ENCODE results near the gene HDAC1. TPM values are rescaled to one million over a fixed set of nuclear protein-coding genes. Genes with fewer than 3 reads are reported as not detected.
"Not testable (repeated sequence)": the region's sequence is repeated elsewhere in the genome, so short reads cannot be mapped to it uniquely, and the experiment has no call there.

HDAC1 gene
- total RNA-seq, 1 donor from 2014 or later, result 40.4 TPM

DNA sequence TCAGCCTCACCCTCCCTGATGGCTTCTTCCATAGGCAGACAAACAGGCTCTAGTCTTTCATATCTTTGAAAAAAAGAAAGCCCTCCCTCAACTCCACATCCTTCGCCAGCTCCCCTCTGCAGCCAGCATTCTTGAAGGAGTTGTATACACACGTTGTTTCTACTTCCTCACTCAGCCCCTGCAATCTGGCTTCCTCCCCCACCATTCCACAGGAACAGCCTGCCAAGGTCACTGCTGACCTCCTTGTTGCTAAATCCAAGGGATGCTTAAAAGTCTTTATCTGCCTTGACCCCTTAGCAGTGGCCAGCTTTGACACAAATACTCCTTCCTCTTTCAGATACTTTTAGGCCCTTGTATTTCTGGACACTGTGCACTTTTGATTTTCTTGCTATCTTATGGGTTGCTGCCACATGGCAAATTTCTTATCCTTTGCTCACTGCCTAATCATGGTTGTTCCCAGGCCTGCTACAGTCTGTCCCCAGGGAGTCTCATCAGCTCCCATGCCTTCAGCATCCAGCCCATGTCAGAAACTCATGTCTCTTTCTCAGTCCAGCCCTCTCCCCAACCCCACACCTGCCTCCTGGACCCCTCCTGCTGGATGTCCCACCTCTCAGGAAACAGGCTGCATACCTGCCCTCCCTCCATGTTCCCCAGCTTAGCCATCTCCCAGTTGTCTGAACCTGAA, 62.1 kb downstream of the HDAC1 start:
- Histone ChIP-seq H3K27me3 (ENCODE audit: low read depth) (no peaks in the 10 kb centered on the region), H3K4me1 (peaks cover 60% of the 10 kb centered on the region), H3K4me3 (peak overlapping the region; percentile 32), H3K36me3 (no peaks in the 10 kb centered on the region), H3K9me3 (replicated peaks) (no peaks in the 10 kb centered on the region), H3K27ac (replicated peaks) (peak overlapping the region; percentile 94)
- TF ChIP-seq, protein P1, sequence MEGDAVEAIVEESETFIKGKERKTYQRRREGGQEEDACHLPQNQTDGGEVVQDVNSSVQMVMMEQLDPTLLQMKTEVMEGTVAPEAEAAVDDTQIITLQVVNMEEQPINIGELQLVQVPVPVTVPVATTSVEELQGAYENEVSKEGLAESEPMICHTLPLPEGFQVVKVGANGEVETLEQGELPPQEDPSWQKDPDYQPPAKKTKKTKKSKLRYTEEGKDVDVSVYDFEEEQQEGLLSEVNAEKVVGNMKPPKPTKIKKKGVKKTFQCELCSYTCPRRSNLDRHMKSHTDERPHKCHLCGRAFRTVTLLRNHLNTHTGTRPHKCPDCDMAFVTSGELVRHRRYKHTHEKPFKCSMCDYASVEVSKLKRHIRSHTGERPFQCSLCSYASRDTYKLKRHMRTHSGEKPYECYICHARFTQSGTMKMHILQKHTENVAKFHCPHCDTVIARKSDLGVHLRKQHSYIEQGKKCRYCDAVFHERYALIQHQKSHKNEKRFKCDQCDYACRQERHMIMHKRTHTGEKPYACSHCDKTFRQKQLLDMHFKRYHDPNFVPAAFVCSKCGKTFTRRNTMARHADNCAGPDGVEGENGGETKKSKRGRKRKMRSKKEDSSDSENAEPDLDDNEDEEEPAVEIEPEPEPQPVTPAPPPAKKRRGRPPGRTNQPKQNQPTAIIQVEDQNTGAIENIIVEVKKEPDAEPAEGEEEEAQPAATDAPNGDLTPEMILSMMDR (IDR thresholded peaks at IDR 0.05; ENCODE audit: borderline replicate concordance), result no peak
- intact Hi-C loops (cut with micrococcal nuclease), result no loop called here
- peak; percentile 57 for DNase-seq

DNA sequence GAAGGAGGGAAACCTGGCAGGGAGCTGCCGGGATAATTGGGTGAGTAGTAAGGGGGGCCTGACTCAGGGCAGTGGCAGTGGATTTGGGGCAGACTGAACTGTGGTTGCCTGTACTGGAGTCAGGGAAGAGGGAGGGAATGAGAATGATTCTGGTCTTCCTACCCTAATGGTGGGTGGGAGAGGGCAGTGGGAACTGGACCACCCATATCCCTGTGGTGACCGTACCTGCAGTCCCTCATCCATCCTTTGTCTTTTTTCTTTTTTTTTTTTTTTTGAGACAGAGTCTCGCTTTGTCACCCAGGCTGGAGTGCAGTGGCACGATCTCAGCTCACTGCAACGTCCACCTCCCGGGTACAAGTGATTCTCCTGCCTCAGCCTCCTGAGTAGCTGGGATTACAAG, 63.9 kb downstream of the HDAC1 start:
- H3K36me3 ChIP-seq; H3K27me3 ChIP-seq (ENCODE audit: low read depth); intact Hi-C loops (cut with micrococcal nuclease); H3K4me3 ChIP-seq; H3K27ac ChIP-seq (replicated peaks); DNase-seq; H3K9me3 ChIP-seq (replicated peaks): not testable (repeated sequence)
- peaks cover 43% of the 10 kb centered on the region for H3K4me1 ChIP-seq

DNA sequence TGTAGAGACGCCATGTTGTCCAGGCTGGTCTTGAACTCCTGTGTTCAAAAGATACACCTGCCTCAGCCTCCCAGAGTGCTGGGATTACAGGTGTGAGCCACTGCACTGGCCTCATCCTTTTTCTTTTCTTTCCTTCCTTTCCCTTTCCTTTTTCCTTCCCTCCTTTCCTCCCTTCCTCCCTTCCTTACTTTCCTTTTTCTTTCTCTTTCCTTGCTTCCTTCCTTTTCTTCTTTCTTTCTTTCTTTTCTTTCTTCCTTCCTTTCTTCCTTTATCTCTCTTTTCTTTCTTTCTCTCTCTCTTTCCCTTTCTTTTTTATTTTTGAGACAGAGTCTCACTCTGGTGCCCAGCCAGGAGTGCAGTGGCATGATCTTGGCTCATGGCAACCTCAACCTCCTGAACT, 64.6 kb downstream of the HDAC1 start:
- intact Hi-C loops (cut with micrococcal nuclease), result no loop called here
- Histone ChIP-seq H3K4me3 (no peak overlapping the region), H3K27me3 (ENCODE audit: low read depth) (no peaks in the 10 kb centered on the region), H3K4me1 (peaks cover 40% of the 10 kb centered on the region), H3K27ac (replicated peaks) (no peak overlapping the region), H3K9me3 (replicated peaks) (no peaks in the 10 kb centered on the region), H3K36me3 (no peaks in the 10 kb centered on the region)
- DNase-seq, result no peak
- TF ChIP-seq, protein P1 (IDR thresholded peaks at IDR 0.05; ENCODE audit: borderline replicate concordance), result no peak

DNA sequence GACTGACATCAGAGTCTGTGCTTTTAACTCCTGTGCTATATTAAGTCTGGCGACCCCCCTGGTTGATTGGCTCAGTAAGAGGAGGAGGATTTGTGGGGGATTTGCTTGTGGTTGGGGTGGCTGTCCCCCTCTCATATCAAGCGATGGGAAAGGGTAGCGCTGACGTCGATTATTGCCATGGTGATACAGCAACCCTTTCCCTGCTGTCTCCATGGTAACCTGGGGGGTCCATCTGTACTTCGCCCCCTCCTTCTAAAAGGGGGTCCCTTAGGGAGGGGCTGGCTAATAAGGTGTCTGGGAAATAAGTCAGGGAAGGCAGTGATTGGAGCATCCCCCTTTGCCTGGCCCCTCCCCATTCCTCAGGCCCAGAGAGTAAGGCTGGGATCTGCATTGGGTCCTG, 65.7 kb downstream of the HDAC1 start:
- no peak for DNase-seq
- Histone ChIP-seq H3K4me3 (no peak overlapping the region), H3K4me1 (peaks cover 40% of the 10 kb centered on the region), H3K9me3 (replicated peaks) (no peaks in the 10 kb centered on the region), H3K27me3 (ENCODE audit: low read depth) (no peaks in the 10 kb centered on the region), H3K36me3 (no peaks in the 10 kb centered on the region), H3K27ac (replicated peaks) (no peak overlapping the region)
- intact Hi-C loops (cut with micrococcal nuclease), result no loop called here
- TF ChIP-seq, protein P1 (IDR thresholded peaks at IDR 0.05; ENCODE audit: borderline replicate concordance), result no peak

DNA sequence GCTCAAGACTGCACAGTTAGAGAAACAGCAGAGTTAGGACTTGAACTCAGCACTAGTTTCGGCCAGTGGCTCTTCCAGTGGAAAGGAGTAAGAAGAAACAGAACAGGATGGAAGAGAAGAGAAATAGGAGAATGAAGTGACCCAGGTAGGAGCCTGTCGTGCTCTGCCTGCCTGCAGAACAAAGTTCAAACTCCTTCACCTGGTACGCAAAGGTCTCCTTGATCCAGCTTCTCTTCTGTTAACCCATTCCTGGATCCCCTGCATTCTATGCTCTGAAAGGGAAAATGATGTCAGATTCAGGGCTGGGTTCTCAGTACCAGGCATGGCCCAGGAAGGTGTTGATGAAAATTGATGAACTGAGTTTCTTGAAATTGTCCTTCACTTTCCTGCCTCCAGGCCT, 66.6 kb downstream of the HDAC1 start:
- no peak for DNase-seq
- H3K36me3 ChIP-seq, result peaks cover 4% of the 10 kb centered on the region
- intact Hi-C loops (cut with micrococcal nuclease), result no loop called here
- no peak overlapping the region for H3K4me3 ChIP-seq
- H3K27ac ChIP-seq (replicated peaks), result no peak overlapping the region
- TF ChIP-seq, protein P1 (IDR thresholded peaks at IDR 0.05; ENCODE audit: borderline replicate concordance), result no peak
- no peaks in the 10 kb centered on the region for H3K9me3 ChIP-seq (replicated peaks)
- H3K27me3 ChIP-seq (ENCODE audit: low read depth), result no peaks in the 10 kb centered on the region
- peaks cover 38% of the 10 kb centered on the region for H3K4me1 ChIP-seq

DNA sequence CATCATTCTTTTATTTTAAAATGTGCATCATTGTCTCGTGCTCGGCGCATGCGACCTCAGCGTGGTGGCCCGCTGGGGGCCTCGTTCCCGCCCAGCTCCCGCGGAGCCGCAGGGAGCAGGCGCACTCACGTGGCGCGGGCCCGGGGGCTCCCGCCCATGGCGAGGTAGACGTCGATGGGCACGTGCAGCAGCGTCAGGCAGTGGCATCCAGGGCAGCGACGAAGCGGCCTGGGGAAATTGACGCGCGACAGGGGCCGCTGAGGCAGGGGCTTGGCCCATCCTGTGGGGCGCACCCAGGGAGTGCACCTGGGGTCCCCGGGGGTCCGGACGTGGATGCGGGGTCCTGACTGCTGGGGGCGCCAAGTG, 69.4 kb downstream of the HDAC1 start:
- Histone ChIP-seq H3K36me3 (peaks cover 28% of the 10 kb centered on the region), H3K4me3 (peak overlapping the region; percentile 66), H3K27ac (replicated peaks) (peak overlapping the region; percentile 53), H3K27me3 (ENCODE audit: low read depth) (no peaks in the 10 kb centered on the region), H3K4me1 (peaks cover 20% of the 10 kb centered on the region), H3K9me3 (replicated peaks) (no peaks in the 10 kb centered on the region)
- TF ChIP-seq, protein P1 (IDR thresholded peaks at IDR 0.05; ENCODE audit: borderline replicate concordance), result no peak
- DNase-seq, result no peak
- intact Hi-C loops (cut with micrococcal nuclease), result no loop called here
